Cortex of kidney (tissue), 1 donor: ENCODE results near the gene PLIN5.

Source experiments
- DNase-seq: peaks from one replicate; lab custom pipeline; 2025; lab: John Stamatoyannopoulos, UW

The PLIN5 gene

DNA sequence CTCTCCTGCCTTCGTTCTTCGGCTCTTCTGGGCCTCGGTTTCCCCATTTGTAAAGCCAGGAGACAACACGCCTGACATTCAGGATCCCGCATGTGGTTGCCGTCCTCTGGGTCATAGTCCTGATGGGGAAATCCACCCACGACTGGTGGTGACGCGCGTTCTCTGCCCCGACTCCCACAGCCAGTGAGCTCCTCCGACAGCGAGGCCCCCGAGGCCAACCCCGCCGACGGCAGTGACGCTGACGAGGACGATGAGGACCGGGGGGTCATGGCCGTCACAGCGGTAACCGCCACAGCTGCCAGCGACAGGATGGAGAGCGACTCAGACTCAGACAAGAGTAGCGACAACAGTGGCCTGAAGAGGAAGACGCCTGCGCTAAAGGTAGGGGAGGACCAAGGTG is 46.5 kb downstream of the PLIN5 start:
- DNase-seq = no peak

DNA sequence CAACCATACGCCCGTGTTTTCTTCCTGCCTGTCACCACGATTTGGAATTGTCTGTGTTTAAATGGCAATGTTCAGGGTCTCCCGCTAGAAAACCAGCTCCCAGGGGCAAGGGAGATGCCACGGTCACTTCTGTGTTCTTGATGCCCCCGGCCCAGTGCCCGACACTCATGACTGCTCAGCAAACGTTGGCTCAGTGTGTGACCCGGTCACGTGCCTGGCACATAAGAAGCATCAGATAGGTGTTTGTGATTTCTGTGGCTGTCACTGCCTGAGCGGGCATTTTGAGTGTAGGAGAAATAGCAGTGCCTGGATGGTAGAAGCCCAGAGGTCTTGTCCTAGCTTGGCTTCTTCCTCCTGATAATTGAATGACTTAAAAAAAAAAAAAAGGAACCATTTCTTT is 47.5 kb downstream of the PLIN5 start:
- no peak for DNase-seq

DNA sequence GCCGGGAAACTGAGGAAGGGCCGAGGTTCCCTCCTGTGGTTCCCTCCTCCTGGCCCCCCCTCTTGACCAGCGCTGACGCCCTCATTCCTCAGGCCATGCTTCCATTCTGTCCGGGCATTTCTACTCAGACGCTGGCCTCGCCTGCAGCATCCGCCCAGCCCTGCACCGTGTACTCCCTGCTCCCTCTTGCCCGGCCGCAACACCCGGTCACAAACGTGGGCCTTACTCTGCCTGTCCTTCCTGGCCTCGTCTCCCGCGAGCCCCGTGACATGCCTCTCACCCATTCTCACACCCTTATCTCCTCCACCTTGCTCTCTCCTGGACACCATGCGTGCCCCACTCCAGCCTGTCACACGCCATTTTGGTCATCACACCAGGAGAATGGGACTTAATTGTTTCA is 51.6 kb downstream of the PLIN5 start:
- no peak for DNase-seq

DNA sequence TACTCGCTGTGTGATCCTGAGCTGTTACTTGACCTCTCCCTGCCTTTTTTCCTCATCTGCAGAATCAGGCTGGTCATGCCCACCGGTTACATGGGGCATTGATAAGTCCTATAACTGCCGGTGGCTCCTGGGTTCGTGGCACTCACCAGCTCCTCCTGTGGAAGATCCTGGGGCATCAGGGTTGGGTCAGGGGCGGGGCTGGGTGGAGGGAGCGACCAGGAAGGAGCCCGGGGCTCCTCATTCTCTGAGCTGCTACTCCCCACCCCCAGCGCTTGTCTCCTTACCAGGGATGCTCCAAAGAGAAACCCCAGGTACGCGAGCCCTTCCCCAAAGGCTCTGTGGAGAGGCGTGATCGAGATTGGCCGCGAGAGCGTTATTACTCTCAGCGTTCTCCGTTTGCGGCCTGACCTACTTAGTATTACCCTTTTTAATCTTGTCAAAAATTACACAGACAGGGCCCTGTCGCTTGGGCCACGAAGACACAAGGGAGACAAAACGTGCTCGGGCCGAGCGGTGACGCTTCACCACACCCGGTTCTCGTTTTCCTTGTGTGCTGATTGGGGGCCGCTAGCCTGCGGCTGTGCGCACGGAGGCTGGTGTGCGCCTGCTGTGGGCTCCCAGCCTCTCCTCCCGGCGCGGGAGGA is 52.2 kb downstream of the PLIN5 start:
- no peak for DNase-seq

DNA sequence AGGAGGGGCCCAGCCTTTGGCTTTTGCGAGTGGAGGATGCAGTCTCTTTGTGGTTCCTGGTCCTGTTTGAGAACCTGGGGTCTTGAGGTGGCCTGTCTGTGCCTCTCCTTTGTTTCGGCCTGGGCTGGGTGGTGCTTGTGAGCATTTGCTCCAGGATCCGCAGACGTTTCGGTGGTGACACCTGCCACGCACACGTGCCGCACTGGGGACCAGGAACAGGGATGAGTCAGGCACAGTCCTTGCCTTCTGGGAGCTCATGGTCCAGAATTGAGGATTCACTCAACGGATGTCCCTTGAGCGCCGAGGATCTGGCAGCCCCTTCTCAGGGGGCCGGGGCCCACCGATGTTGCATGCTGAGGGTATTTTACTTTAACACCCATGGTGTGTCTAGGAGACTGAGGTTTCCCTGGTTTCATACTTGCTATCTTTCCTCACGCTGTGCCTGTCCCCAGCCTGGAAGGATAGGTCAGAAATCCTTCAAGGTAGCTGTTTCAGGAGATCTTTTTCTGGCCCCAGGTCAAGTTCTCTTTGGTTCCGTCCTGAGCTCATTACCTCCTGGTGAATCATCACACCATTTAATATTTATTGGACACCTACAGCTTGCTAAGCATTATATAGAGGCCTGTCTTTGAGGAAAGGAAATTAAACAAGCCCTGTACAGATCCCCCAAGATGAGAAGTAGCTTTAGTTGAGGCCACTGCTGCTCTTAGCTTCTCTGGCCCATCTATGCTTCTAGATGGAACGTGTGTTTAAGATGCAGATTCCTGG is 57.8 kb downstream of the PLIN5 start:
- no peak for DNase-seq

DNA sequence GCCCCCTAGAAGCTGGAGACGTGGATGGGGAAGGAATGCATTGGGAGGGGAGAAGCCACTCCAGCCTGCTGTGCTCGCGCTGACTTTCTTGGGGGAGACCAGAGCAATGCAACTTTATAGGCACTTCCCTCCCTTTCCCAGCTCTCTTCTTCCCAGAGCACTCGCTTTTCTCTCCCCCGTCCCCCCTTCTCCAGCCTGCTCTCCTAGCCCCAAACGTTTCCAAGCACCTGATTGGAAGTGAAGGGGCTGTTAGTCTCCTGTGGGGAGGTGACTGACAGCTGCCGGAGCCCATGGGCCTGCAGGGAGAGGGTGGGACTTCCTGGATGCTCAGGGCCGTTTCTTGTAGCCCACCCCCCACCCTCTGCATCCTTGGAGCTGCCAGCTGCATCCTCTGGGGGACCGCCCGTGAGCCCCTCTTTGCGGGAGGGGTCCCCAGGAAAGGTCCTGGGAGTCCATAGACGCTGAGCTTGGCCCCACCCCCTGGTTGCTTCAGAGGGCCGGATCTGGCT is 60.5 kb downstream of the PLIN5 start:
- DNase-seq = no peak

DNA sequence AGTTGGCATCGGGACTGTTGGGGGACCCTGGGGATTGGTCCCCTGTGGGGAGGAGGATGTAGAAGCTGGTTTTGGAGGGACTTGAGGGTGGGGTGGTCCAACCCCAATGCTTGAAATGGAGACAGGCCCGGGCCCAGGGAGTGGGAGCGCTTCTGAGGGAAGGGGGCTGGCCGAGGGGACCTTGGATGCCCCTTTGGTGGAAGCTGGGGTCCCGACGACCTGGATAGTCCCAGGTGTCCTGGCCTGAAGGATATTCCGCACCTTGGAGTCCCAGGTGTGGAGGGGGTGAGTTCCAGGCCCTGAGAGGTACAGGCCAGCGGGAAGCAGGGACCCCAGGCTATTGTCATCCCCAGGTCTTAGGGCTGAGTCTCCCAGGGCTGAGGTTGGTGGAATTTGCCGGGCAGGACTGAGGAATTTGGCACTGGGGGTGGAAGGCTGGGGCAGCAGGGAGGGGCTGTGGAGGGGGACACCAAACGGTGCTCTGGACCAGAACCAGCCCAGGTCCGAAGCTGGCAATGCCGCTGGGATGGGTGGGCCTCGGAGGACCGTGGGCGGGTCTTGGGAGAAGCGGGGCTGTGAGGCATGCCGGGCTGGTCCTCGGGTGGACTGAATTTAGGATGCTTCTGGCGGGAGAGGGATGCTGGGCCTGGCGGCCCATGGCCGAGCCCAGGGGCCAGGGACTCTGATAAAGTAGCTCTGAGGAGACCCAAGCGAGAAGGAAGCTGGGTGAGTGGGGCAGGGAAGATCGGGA is 61.1 kb downstream of the PLIN5 start:
- DNase-seq = no peak

DNA sequence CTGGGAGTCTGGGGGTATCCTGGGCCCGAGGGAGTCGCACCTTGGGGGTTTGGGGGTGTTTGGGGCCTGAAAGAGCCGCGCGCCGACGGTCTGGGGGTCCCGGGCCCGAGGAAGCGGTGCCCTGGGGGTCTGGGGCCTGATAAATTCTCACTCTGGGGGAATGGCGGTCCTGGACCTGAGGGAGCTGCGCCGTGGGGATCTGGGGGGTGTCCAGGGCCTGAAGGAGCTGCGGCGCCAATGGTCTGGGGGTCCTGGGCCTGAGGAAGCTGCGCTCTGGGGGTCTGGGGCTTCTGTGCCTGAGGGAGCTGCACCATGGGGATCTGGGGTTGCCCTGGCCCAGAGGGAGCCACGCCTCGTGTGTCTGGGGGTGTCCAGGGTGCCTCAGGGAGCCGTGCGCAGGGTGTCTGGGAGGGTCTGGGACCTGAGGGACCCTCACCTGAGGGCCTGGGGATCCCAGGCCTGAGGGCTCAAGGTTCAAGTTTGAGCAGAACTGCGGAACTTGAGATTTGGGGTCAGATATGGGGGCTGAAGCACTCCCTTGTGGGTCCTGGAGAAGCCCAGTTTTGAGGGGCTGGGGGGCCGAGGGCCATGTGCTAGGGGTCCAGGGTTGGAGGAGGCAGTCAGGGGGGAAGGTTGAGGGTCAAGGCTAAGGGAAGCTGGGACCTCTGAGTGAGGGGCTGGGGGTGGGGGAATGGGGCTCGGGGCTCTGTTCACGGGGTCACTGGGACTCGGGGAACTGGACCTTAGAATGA is 61.8 kb downstream of the PLIN5 start:
- no peak for DNase-seq
